GM21723 (cell line): Measurements from ENCODE around the gene TSC1.
A peak's percentile ranks its signal among the peaks of the same experiment; 100 is the strongest.
"Not testable (repeated sequence)": the region's sequence is repeated elsewhere in the genome, so short reads cannot be mapped to it uniquely, and the experiment has no call there.

Experiments used
- ATAC-seq: cut with Tn5 transposase; IDR thresholded peaks from one replicate; pipeline ENCODE4 v1.9.1; 2021; ENCODE audit warnings: mild to moderate bottlenecking, moderate library complexity; ENCODE audit not compliant: unreplicated experiment

TSC1 gene

GRCh38 chr9:132944294-132945185 is at the start of gene TSC1:
Gene TSC1, minus strand, starts transcription at chr9:132944616. Its CDS starts 15,744 bp downstream, at chr9:132928872.
- peak; percentile 74 for ATAC-seq

GRCh38 chr9:132993511-132993939 is 49.1 kb upstream of the TSC1 start:
- no peak for ATAC-seq

GRCh38 chr9:132991351-132992300 is 47.2 kb upstream of the TSC1 start:
- no peak for ATAC-seq

GRCh38 chr9:132990781-132991180 is 46.4 kb upstream of the TSC1 start:
- no peak for ATAC-seq

GRCh38 chr9:132989998-132990557 is 45.7 kb upstream of the TSC1 start:
- not testable (repeated sequence) for ATAC-seq

- ATAC-seq = no peak
Measured at GRCh38 chr9:132989414-132989996, 45.1 kb upstream of the TSC1 start.

GRCh38 chr9:132989014-132989310 is 44.5 kb upstream of the TSC1 start:
- ATAC-seq = no peak

GRCh38 chr9:132988244-132989013 is 44.0 kb upstream of the TSC1 start:
- no peak for ATAC-seq

GRCh38 chr9:132986640-132987620 is 42.5 kb upstream of the TSC1 start:
- ATAC-seq = no peak

- no peak for ATAC-seq
Measured at GRCh38 chr9:132986114-132986513, 41.7 kb upstream of the TSC1 start.

GRCh38 chr9:132985489-132985888 is 41.1 kb upstream of the TSC1 start:
- ATAC-seq = no peak

- no peak for ATAC-seq
Measured at GRCh38 chr9:132985071-132985350, 40.6 kb upstream of the TSC1 start.

GRCh38 chr9:132984202-132985070 is 40.0 kb upstream of the TSC1 start:
- ATAC-seq = no peak

GRCh38 chr9:132983491-132984201 is 39.2 kb upstream of the TSC1 start:
- ATAC-seq = no peak

- ATAC-seq = no peak
Measured at GRCh38 chr9:132982458-132982857, 38.0 kb upstream of the TSC1 start.

GRCh38 chr9:132980157-132980556 is 35.7 kb upstream of the TSC1 start:
- ATAC-seq = no peak

- no peak for ATAC-seq
Measured at GRCh38 chr9:132978451-132979131, 34.2 kb upstream of the TSC1 start, which contains the start of gene GFI1B. Gene GFI1B, plus strand, starts transcription at chr9:132978694. Its CDS starts 7,985 bp downstream, at chr9:132986679.
